T-helper 2 cell treated with Interferon-gamma antibody and Interleukin-4, amounts not matched to agents 5 μg/mL and 100 μg/mL, for 36 hours (primary cell): ENCODE data around the gene PCTP.

Experiments
- DNase-seq: peaks from one replicate; pipeline ENCODE4 v3.0.0; 2021; ENCODE audit warnings: low spot score
- H3K27ac Mint-ChIP-seq: one replicate; pipeline ENCODE4 v1.8.0; 2021; ENCODE audit warnings: mild to moderate bottlenecking, mixed read lengths
- H3K27me3 Mint-ChIP-seq: one replicate; pipeline ENCODE4 v1.8.0; 2021; ENCODE audit warnings: low read depth, mixed read lengths
- H3K36me3 Mint-ChIP-seq: one replicate; pipeline ENCODE4 v1.8.0; 2021; ENCODE audit warnings: low read depth, mixed read lengths
- H3K4me1 Mint-ChIP-seq: one replicate; pipeline ENCODE4 v1.8.0; 2021; ENCODE audit warnings: low read depth, mixed read lengths
- H3K4me3 Mint-ChIP-seq: one replicate; pipeline ENCODE4 v1.8.0; 2022; ENCODE audit warnings: mild to moderate bottlenecking, moderate library complexity, mixed read lengths
- H3K9me3 Mint-ChIP-seq: one replicate; pipeline ENCODE4 v1.8.0; 2021; ENCODE audit warnings: mixed read lengths

PCTP gene

GRCh38 chr17:55750750-55751657, at the start of gene PCTP:
TSS of gene PCTP (plus strand) at chr17:55751051. CDS start at chr17:55751104, 53 bp downstream.
- Mint-ChIP-seq H3K4me3 (peak within 1 kb of the TSS; percentile 71), H3K36me3 (no peaks in the 10 kb centered on the region), H3K27ac (peak within 1 kb of the TSS; percentile 55), H3K9me3 (no peaks in the 10 kb centered on the region), H3K4me1 (peaks cover 11% of the 10 kb centered on the region), H3K27me3 (peaks cover 32% of the 10 kb centered on the region)
- peak; percentile 90 for DNase-seq

GRCh38 chr17:55702150-55702549, 48.7 kb upstream of the PCTP start:
- Mint-ChIP-seq H3K27me3 (peaks cover 7% of the 10 kb centered on the region), H3K27ac (no peak overlapping the region), H3K9me3 (no peaks in the 10 kb centered on the region), H3K4me3 (no peak overlapping the region), H3K36me3 (no peaks in the 10 kb centered on the region), H3K4me1 (no peaks in the 10 kb centered on the region)
- no peak for DNase-seq

- H3K9me3 Mint-ChIP-seq, result no peaks in the 10 kb centered on the region
- H3K27me3 Mint-ChIP-seq, result peaks cover 5% of the 10 kb centered on the region
- H3K36me3 Mint-ChIP-seq, result no peaks in the 10 kb centered on the region
- no peak overlapping the region for H3K4me3 Mint-ChIP-seq
- H3K4me1 Mint-ChIP-seq, result no peaks in the 10 kb centered on the region
- DNase-seq, result no peak
- H3K27ac Mint-ChIP-seq, result no peak overlapping the region
Measured at GRCh38 chr17:55704401-55704800, 46.5 kb upstream of the PCTP start.

- Mint-ChIP-seq H3K27me3 (peaks cover 5% of the 10 kb centered on the region), H3K36me3 (no peaks in the 10 kb centered on the region), H3K27ac (no peak overlapping the region), H3K9me3 (no peaks in the 10 kb centered on the region), H3K4me3 (no peak overlapping the region), H3K4me1 (no peaks in the 10 kb centered on the region)
- no peak for DNase-seq
Measured at GRCh38 chr17:55705847-55706246, 45.0 kb upstream of the PCTP start.

GRCh38 chr17:55706808-55707773, 43.8 kb upstream of the PCTP start:
- H3K4me1 Mint-ChIP-seq, result no peaks in the 10 kb centered on the region
- no peak for DNase-seq
- peaks cover 2% of the 10 kb centered on the region for H3K27me3 Mint-ChIP-seq
- no peak overlapping the region for H3K27ac Mint-ChIP-seq
- no peaks in the 10 kb centered on the region for H3K36me3 Mint-ChIP-seq
- no peak overlapping the region for H3K4me3 Mint-ChIP-seq
- H3K9me3 Mint-ChIP-seq, result no peaks in the 10 kb centered on the region

GRCh38 chr17:55708175-55708974, 42.5 kb upstream of the PCTP start:
- Mint-ChIP-seq H3K27ac (no peak overlapping the region), H3K4me3 (no peak overlapping the region), H3K27me3 (peaks cover 2% of the 10 kb centered on the region), H3K9me3 (no peaks in the 10 kb centered on the region), H3K4me1 (no peaks in the 10 kb centered on the region), H3K36me3 (no peaks in the 10 kb centered on the region)
- no peak for DNase-seq

- Mint-ChIP-seq H3K4me3 (no peak overlapping the region), H3K27me3 (peaks cover 2% of the 10 kb centered on the region), H3K27ac (no peak overlapping the region), H3K4me1 (no peaks in the 10 kb centered on the region), H3K36me3 (no peaks in the 10 kb centered on the region), H3K9me3 (no peaks in the 10 kb centered on the region)
- DNase-seq, result no peak
Measured at GRCh38 chr17:55709440-55709839, 41.4 kb upstream of the PCTP start.

GRCh38 chr17:55709984-55710383, 40.9 kb upstream of the PCTP start:
- no peaks in the 10 kb centered on the region for H3K36me3 Mint-ChIP-seq
- H3K4me3 Mint-ChIP-seq, result no peak overlapping the region
- no peak for DNase-seq
- no peak overlapping the region for H3K27ac Mint-ChIP-seq
- peaks cover 2% of the 10 kb centered on the region for H3K27me3 Mint-ChIP-seq
- no peaks in the 10 kb centered on the region for H3K4me1 Mint-ChIP-seq
- H3K9me3 Mint-ChIP-seq, result no peaks in the 10 kb centered on the region

- H3K36me3 Mint-ChIP-seq, result no peaks in the 10 kb centered on the region
- H3K4me1 Mint-ChIP-seq, result no peaks in the 10 kb centered on the region
- no peaks in the 10 kb centered on the region for H3K9me3 Mint-ChIP-seq
- H3K4me3 Mint-ChIP-seq, result no peak overlapping the region
- peaks cover 2% of the 10 kb centered on the region for H3K27me3 Mint-ChIP-seq
- no peak for DNase-seq
- no peak overlapping the region for H3K27ac Mint-ChIP-seq
Measured at GRCh38 chr17:55710410-55710809, 40.4 kb upstream of the PCTP start.

- no peak for DNase-seq
- H3K9me3 Mint-ChIP-seq, result no peaks in the 10 kb centered on the region
- peaks cover 2% of the 10 kb centered on the region for H3K27me3 Mint-ChIP-seq
- no peak overlapping the region for H3K4me3 Mint-ChIP-seq
- H3K4me1 Mint-ChIP-seq, result no peaks in the 10 kb centered on the region
- H3K36me3 Mint-ChIP-seq, result no peaks in the 10 kb centered on the region
- no peak overlapping the region for H3K27ac Mint-ChIP-seq
Measured at GRCh38 chr17:55710829-55711496, 39.9 kb upstream of the PCTP start.

- no peak for DNase-seq
- Mint-ChIP-seq H3K4me3 (no peak overlapping the region), H3K9me3 (no peaks in the 10 kb centered on the region), H3K27ac (no peak overlapping the region), H3K27me3 (peaks cover 13% of the 10 kb centered on the region), H3K4me1 (no peaks in the 10 kb centered on the region), H3K36me3 (no peaks in the 10 kb centered on the region)
Measured at GRCh38 chr17:55717432-55717831, 33.4 kb upstream of the PCTP start.

- H3K4me1 Mint-ChIP-seq, result no peaks in the 10 kb centered on the region
- H3K36me3 Mint-ChIP-seq, result no peaks in the 10 kb centered on the region
- no peak overlapping the region for H3K27ac Mint-ChIP-seq
- peak; percentile 44 for DNase-seq
- H3K27me3 Mint-ChIP-seq, result peaks cover 19% of the 10 kb centered on the region
- H3K9me3 Mint-ChIP-seq, result no peaks in the 10 kb centered on the region
- H3K4me3 Mint-ChIP-seq, result no peak overlapping the region
Measured at GRCh38 chr17:55717898-55718735, 32.7 kb upstream of the PCTP start.
